HG03460 (cell line): ENCODE data around the gene HNRNPL.
"Not testable (repeated sequence)": the region's sequence is repeated elsewhere in the genome, so short reads cannot be mapped to it uniquely, and the experiment has no call there.

Source experiments
- ATAC-seq: cut with Tn5 transposase; IDR thresholded peaks from one replicate; pipeline ENCODE4 v1.9.1; 2021; ENCODE audit not compliant: unreplicated experiment

HNRNPL gene

GRCh38 chr19:38803543-38803942 is 46.2 kb downstream of the HNRNPL start:
- no peak for ATAC-seq

- no peak for ATAC-seq
Measured at GRCh38 chr19:38801359-38802095, 48.3 kb downstream of the HNRNPL start.

- ATAC-seq: no peak
Measured at GRCh38 chr19:38800577-38801347, 49.0 kb downstream of the HNRNPL start.

- no peak for ATAC-seq
Measured at GRCh38 chr19:38799104-38799503, 50.7 kb downstream of the HNRNPL start.

- not testable (repeated sequence) for ATAC-seq
Measured at GRCh38 chr19:38797781-38798180, 52.0 kb downstream of the HNRNPL start.

GRCh38 chr19:38796154-38796553 is 53.6 kb downstream of the HNRNPL start:
- no peak for ATAC-seq

- no peak for ATAC-seq
Measured at GRCh38 chr19:38795549-38795948, 54.2 kb downstream of the HNRNPL start.

- ATAC-seq: no peak
Measured at GRCh38 chr19:38793671-38794070, 56.1 kb downstream of the HNRNPL start.

- no peak for ATAC-seq
Measured at GRCh38 chr19:38793177-38793576, 56.6 kb downstream of the HNRNPL start.

GRCh38 chr19:38792250-38793111 is 57.3 kb downstream of the HNRNPL start:
- ATAC-seq: no peak

- peak; percentile 73 for ATAC-seq
Measured at GRCh38 chr19:38791451-38792064, 58.2 kb downstream of the HNRNPL start.

- not testable (repeated sequence) for ATAC-seq
Measured at GRCh38 chr19:38790507-38791403, 59.0 kb downstream of the HNRNPL start.

GRCh38 chr19:38788478-38789243 is 61.1 kb downstream of the HNRNPL start, which contains the start of gene LGALS7B:
LGALS7B (plus strand) TSS chr19:38789200; CDS start chr19:38789227, 27 bp downstream.
- ATAC-seq: no peak

GRCh38 chr19:38786572-38787265 is 63.1 kb downstream of the HNRNPL start:
- no peak for ATAC-seq
